Tibial artery (tissue), 4 donors: ENCODE measurements around the gene METTL22.

Experiments
- DNase-seq, 2 donors: peaks; one replicate each; pipeline ENCODE4 v3.0.0-alpha.2; 2019
- H3K27ac ChIP-seq, 2 donors: fragments of 200-600 bp; sonication (generic) in 1 of 2; 1 replicate in 1 of 2; 2 replicates in 1 of 2; pipeline ENCODE4 v1.5.1; 2018 to 2019; ENCODE audit warnings: mild to moderate bottlenecking in 1 of 2
- H3K27me3 ChIP-seq, 2 donors: fragments of 200-600 bp; sonication (generic) in 1 of 2; one replicate each; pipeline versions ENCODE4 v1.5.1 to v1.6.0; 2016 to 2019
- H3K36me3 ChIP-seq, 3 donors: fragments of 200-600 bp; sonication (generic) in 2 of 3; one replicate each; pipeline ENCODE4 v1.5.1; 2016 to 2019; ENCODE audit warnings: mild to moderate bottlenecking in 2 of 3
- H3K4me1 ChIP-seq, 4 donors: fragments of 200-600 bp; sonication (generic) in 2 of 4; 1 replicate in 3 of 4; 2 replicates in 1 of 4; pipeline ENCODE4 v1.5.1; 2016 to 2019
- H3K4me3 ChIP-seq, 2 donors: fragments of 200-600 bp; sonication (generic) in 1 of 2; 1 replicate in 1 of 2; 2 replicates in 1 of 2; pipeline ENCODE4 v1.5.1; 2018 to 2019; ENCODE audit warnings: mild to moderate bottlenecking in 2 of 2
- H3K9me3 ChIP-seq, 3 donors: fragments of 200-600 bp; sonication (generic) in 1 of 3; one replicate each; pipeline ENCODE4 v1.5.1; 2016 to 2019
- intact Hi-C: fragments of 100-400 bp; cut with DNase I; formaldehyde crosslinking; loops from one replicate; pipeline ENCODE4 v1.15.0; 2023; ENCODE audit warnings: low total_unique reads
- TF ChIP-seq, protein P1 (sequence below), 2 experiments: fragments of 200-600 bp in 1 of 2; fragments of 450-650 bp in 1 of 2; IDR thresholded peaks; one replicate each; pipeline ENCODE4 v1.5.1; 2017 to 2019; ENCODE audit warnings: antibody characterized with exemption in 2 of 2, mild to moderate bottlenecking in 1 of 2, moderate library complexity in 1 of 2

Gene METTL22

GRCh38 chr16:8576141-8577004 is 45.1 kb upstream of the METTL22 start:
- Histone ChIP-seq H3K27me3 (peaks cover 0 to 45% of the 10 kb centered on the region in 2 donors), H3K36me3 (no peaks in the 10 kb centered on the region), H3K27ac (no peak overlapping the region), H3K4me3 (no peak overlapping the region), H3K4me1 (no peaks in the 10 kb centered on the region), H3K9me3 (no peaks in the 10 kb centered on the region)
- TF ChIP-seq, protein P1, sequence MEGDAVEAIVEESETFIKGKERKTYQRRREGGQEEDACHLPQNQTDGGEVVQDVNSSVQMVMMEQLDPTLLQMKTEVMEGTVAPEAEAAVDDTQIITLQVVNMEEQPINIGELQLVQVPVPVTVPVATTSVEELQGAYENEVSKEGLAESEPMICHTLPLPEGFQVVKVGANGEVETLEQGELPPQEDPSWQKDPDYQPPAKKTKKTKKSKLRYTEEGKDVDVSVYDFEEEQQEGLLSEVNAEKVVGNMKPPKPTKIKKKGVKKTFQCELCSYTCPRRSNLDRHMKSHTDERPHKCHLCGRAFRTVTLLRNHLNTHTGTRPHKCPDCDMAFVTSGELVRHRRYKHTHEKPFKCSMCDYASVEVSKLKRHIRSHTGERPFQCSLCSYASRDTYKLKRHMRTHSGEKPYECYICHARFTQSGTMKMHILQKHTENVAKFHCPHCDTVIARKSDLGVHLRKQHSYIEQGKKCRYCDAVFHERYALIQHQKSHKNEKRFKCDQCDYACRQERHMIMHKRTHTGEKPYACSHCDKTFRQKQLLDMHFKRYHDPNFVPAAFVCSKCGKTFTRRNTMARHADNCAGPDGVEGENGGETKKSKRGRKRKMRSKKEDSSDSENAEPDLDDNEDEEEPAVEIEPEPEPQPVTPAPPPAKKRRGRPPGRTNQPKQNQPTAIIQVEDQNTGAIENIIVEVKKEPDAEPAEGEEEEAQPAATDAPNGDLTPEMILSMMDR (IDR thresholded peaks at IDR 0.05), result no peak
- intact Hi-C loops, result no loop called here
- DNase-seq, result no peak

- TF ChIP-seq, protein P1 (IDR thresholded peaks at IDR 0.05), result no peak
- Histone ChIP-seq H3K27me3 (peaks cover 0 to 36% of the 10 kb centered on the region in 2 donors), H3K4me3 (no peak overlapping the region), H3K27ac (no peak overlapping the region), H3K36me3 (no peaks in the 10 kb centered on the region), H3K9me3 (no peaks in the 10 kb centered on the region), H3K4me1 (peaks cover 0 to 8% (median 0%) of the 10 kb centered on the region in 4 donors)
- DNase-seq, result no peak
- intact Hi-C loops, result no loop called here
These were observed 43.7 kb upstream of the METTL22 start for GRCh38 chr16:8577678-8578304.

DNA sequence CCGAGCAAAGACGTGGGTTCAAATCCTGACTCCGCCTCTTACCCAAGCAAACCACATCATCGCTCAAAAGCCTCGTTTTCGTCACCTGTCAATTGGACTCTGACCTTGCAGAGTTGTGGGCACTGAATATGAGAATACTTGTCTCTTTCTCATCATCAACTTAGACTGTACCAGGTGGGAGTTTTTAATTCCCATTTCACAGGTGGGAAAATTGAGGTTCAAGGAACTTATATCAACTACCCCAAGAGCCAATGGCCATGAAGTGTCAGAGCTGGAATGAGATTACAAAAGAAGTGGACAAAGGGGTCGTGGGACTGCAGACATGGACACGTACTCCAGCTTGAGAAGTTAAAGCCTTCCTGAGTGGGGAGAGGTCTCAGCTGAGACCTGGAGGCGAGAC is 41.9 kb upstream of the METTL22 start:
- H3K36me3 ChIP-seq, result no peaks in the 10 kb centered on the region
- H3K27me3 ChIP-seq, result peaks cover 0 to 24% of the 10 kb centered on the region in 2 donors
- H3K4me3 ChIP-seq, result no peak overlapping the region
- DNase-seq, result no peak
- intact Hi-C loops, result no loop called here
- H3K4me1 ChIP-seq, result peaks cover 0 to 8% (median 0%) of the 10 kb centered on the region in 4 donors
- TF ChIP-seq, protein P1 (IDR thresholded peaks at IDR 0.05), result no peak
- H3K27ac ChIP-seq, result no peak overlapping the region
- no peaks in the 10 kb centered on the region for H3K9me3 ChIP-seq

GRCh38 chr16:8581831-8582580 is 39.5 kb upstream of the METTL22 start:
- H3K27ac ChIP-seq, result no peak overlapping the region
- TF ChIP-seq, protein P1 (IDR thresholded peaks at IDR 0.05), result no peak
- peaks cover 0 to 6% of the 10 kb centered on the region in 2 donors for H3K27me3 ChIP-seq
- H3K4me1 ChIP-seq, result peaks cover 0 to 8% (median 0%) of the 10 kb centered on the region in 4 donors
- intact Hi-C loops, result no loop called here
- H3K4me3 ChIP-seq, result no peak overlapping the region
- DNase-seq, result peak in 1 of 2 donors; percentile 62
- H3K9me3 ChIP-seq, result no peaks in the 10 kb centered on the region
- H3K36me3 ChIP-seq, result no peaks in the 10 kb centered on the region

- peaks cover 0 to 8% (median 0%) of the 10 kb centered on the region in 4 donors for H3K4me1 ChIP-seq
These were observed 38.3 kb upstream of the METTL22 start for GRCh38 chr16:8583199-8583598.

More at GRCh38 chr16:8583199-8583598, 38.3 kb upstream of the METTL22 start:
- Histone ChIP-seq H3K27me3 (peaks cover 0 to 8% of the 10 kb centered on the region in 2 donors), H3K36me3 (no peaks in the 10 kb centered on the region), H3K27ac (no peak overlapping the region), H3K9me3 (no peaks in the 10 kb centered on the region), H3K4me3 (no peak overlapping the region)
- DNase-seq, result no peak
- TF ChIP-seq, protein P1 (IDR thresholded peaks at IDR 0.05), result no peak
- intact Hi-C loops, result no loop called here
